Stimulated activated CD4-positive, alpha-beta T cell treated with anti-CD3 and anti-CD28 coated beads, TNF-alpha, amount 100 ng/mL, for 24 hours (primary cell): ENCODE results near the gene ZNF488.
A peak's percentile ranks its signal among the peaks of the same experiment; 100 is the strongest.

ENCODE experiments used
- DNase-seq, 3 experiments: peaks; one replicate each; pipeline ENCODE4 v3.0.0-alpha.2; 2020; ENCODE audit warnings: low read depth in 3 of 3

Gene ZNF488

DNA sequence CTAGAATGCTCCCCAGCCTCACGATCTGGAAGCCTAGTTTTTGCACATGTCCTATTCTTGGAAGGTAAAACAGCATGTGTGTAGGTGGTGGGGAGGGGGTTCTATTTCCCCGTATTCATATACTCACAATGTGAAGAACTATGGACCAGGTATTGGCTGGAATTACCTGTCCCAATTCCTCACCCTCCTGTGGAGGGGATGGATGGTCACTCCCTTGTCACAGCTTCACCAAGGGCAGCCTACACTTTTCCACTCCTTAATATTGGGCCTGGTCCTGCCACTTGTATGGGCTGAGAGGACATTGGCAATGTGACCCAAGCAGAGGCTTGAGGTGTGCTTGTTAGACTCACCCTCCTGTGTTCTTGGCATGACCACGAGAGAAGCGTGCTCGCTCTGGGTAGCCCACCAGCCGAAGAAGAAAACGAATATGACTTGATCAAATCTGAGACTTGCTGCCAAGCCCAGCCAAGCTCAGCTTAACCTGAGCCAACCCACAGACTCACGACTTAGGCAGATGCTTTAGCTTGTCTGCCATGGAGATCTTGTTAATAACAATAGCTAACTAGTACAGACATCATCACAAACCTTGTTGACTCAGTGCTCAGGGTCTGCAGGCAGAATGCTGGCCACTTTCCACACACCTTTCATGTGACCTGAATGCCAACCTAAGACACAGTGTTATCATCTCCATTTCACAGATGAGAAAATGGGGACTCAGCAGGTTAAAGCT, 17.2 kb downstream of the ZNF488 start:
- no peak for DNase-seq

GRCh38 chr10:47366181-47366631, 17.9 kb downstream of the ZNF488 start:
- DNase-seq, result no peak

DNA sequence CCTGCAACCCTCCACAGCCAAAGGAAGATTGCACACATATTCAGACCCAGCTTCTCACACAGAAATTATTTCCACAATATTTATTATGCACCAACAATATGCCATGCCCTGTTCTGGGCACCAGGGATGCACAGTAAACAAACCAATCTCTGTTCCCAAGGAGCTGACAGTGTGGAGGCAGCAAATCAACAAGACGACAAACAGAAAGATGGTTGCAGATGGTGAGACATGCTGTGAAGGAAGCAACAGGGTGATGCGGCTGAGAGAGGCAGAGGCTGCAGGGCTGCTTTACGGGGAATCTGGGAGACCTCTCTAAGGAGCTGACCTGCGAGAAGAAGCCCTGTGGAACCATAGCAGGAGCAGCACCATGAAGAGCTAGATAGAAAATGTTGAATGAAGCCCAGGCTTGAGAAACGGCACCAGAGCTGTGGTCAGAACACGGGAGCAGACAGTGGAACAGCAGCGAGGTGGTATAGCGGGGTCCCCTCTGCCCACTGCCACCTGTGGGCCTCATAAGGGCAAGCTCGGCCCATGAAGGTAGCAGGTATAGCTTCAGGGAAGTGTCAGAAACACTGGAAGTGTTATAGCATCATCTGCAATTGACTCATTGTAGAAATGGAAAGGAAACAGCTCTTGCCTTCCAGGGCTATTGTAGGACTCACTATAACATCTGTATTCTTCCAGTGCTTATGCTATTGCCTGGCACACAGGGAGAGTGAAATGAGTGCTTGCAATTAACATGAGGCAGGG, 18.5 kb downstream of the ZNF488 start:
- no peak for DNase-seq

DNA sequence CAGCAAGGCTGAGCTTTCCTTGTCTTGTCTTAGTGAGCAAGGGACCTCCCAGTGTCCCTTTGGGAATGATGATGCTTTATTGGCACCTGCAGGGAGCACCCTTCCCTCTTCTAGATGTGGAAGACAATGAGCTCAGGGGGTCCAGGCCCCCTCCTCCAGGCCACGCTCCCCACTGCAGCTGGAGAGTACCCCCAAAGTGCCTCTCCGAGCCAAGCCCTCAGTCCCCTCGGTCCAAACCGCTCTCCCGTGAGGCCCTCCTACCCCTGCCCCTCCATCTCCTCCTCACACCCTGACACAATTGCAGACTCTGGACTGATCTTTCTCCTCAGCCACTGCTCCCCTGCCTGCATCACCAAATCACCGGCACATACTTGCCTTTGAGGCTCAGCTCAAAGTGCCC, 19.2 kb downstream of the ZNF488 start:
- no peak for DNase-seq

DNA sequence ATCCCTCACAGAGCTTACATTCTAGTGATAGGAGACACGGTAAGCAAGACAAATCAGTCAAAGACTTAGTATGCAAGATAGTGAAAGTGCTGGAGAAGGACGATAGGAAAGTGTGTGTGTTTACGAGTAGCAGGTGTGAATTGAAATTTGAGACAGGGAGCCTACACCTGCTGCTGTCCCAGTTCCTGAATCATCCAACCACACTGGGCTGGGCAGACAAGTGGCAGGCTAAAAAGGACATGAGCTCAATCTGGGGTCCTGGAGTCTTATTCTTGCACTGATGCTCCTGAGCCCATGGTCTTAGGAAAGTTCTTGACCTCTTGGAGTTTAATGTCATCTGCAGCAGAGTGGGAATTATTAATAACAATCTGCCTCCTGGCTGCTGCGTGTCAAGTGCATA, 19.7 kb downstream of the ZNF488 start:
- no peak for DNase-seq

GRCh38 chr10:47363781-47364180, 20.3 kb downstream of the ZNF488 start:
- no peak for DNase-seq

DNA sequence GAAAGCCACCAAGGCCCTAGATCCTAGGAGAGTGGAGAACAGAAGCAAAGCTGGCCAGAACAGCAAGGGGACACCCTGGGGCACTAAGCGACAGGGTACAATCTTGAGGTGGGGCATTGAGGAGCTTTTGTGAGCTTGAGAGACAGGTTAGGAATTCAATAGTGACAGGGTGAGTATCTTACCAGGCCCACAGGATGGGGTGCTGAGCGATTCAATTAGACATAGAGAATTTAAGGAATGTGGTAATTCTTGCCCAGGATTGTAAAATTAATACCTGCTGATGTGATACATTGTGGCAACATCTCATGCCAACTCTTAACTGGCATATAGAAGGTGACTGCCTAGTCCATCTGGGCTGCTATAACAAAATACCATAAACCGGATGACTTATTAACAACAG, 21.9 kb downstream of the ZNF488 start:
- DNase-seq, result no peak

- peak in 1 of 3 experiments; percentile 37 for DNase-seq
These were observed 22.8 kb downstream of the ZNF488 start for GRCh38 chr10:47361293-47361692.

GRCh38 chr10:47360419-47361040, 23.6 kb downstream of the ZNF488 start:
- DNase-seq, result no peak

- no peak for DNase-seq
These were observed 24.3 kb downstream of the ZNF488 start for GRCh38 chr10:47359626-47360418.

DNA sequence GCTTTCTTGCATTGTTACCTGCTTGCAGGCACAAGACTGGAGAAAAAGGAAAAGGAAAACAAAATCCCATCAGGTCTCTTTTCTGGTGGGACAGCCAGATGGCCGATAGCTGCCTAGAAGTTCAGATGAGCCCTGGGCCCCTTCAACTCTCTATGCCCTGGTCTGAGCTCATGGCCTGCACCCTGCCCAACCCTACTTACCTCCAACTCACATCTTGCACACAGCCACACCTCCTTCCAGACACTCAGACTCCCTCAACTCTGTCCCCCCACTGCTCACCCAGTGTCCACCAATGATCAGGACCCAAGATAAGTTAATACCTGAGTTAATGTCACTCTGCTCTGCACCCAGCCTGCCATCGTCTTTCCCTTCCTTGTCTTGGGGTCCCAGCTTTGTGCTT, 25.0 kb downstream of the ZNF488 start:
- DNase-seq, result no peak

- no peak for DNase-seq
These were observed 25.6 kb downstream of the ZNF488 start for GRCh38 chr10:47358457-47358856.

GRCh38 chr10:47357911-47358310, 26.2 kb downstream of the ZNF488 start:
- no peak for DNase-seq

DNA sequence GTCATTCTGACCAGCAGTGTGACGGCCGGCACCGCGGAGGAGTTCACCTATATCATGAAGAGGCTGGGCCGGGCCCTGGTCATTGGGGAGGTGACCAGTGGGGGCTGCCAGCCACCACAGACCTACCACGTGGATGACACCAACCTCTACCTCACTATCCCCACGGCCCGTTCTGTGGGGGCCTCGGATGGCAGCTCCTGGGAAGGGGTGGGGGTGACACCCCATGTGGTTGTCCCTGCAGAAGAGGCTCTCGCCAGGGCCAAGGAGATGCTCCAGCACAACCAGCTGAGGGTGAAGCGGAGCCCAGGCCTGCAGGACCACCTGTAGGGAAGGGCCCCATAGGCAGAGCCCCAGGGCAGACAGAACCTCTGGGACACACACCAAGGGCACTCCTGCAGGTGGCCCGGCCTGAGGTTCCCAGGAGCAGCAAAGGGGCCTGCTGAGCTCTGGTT, 26.9 kb downstream of the ZNF488 start:
- DNase-seq, result no peak

- DNase-seq, result no peak
These were observed 27.4 kb downstream of the ZNF488 start for GRCh38 chr10:47356708-47357107.

GRCh38 chr10:47354900-47355299, 29.2 kb downstream of the ZNF488 start:
- no peak for DNase-seq

- DNase-seq, result no peak
These were observed 29.9 kb downstream of the ZNF488 start for GRCh38 chr10:47354165-47354564.

DNA sequence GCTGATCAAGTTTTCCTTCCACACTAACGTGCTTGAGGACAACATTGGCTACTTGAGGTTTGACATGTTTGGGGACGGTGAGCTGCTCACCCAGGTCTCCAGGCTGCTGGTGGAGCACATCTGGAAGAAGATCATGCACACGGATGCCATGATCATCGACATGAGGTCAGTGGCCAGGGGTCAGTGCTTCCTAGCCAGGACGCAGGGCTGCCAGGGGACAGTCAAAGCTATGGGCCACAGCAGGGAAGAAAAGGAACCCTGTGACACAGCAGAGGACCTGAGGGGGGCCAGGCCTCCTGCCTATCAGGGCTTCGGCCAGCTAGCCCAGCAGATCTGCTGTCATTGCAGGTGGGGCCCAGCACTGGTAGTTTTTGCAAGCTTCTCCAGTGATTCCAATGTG, 30.7 kb downstream of the ZNF488 start:
- DNase-seq, result no peak

- no peak for DNase-seq
These were observed 31.9 kb downstream of the ZNF488 start for GRCh38 chr10:47351899-47352815.

DNA sequence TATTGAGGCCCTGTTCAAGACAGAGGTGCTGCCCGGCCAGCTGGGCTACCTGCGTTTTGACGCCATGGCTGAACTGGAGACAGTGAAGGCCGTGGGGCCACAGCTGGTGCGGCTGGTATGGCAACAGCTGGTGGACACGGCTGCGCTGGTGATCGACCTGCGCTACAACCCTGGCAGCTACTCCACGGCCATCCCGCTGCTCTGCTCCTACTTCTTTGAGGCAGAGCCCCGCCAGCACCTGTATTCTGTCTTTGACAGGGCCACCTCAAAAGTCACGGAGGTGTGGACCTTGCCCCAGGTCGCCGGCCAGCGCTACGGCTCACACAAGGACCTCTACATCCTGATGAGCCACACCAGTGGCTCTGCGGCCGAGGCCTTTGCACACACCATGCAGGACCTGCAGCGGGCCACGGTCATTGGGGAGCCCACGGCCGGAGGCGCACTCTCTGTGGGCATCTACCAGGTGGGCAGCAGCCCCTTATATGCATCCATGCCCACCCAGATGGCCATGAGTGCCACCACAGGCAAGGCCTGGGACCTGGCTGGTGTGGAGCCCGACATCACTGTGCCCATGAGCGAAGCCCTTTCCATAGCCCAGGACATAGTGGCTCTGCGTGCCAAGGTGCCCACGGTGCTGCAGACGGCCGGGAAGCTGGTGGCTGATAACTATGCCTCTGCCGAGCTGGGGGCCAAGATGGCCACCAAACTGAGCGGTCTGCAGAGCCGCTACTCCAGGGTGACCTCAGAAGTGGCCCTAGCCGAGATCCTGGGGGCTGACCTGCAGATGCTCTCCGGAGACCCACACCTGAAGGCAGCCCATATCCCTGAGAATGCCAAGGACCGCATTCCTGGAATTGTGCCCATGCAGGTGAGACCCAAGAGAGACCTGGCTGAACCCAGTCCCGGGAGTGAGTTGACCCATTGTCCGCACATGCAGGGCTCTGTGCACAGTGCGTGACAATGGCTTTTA, 33.1 kb downstream of the ZNF488 start:
- DNase-seq, result no peak
